K562 (cell line): ENCODE data around the gene SFRP5. TPM values are rescaled to one million over a fixed set of nuclear protein-coding genes. Genes with fewer than 3 reads are reported as not detected.

Source experiments
- ATAC-seq: fragments of 200-7000 bp; cut with Tn5 transposase; 3 replicates; pipeline ENCODE4 v1.9.1; 2020; ENCODE audit warnings: moderate library complexity
- BruUV-seq: library from RNA; stranded (reverse); fragments of 400-500 nt; replicated peaks from 2 replicates; lab custom pipeline; 2021; lab: Mats Ljungman, UMichigan
- CTCF ChIA-PET: fragments of 300-600 bp; formaldehyde crosslinking; extraction: SDS; loops from one replicate; lab custom pipeline; 2021; ENCODE audit warnings: low intra/inter-chr PET ratio; lab: Yijun Ruan, JAX
- POLR2A ChIA-PET: fragments of 300-600, 350-650 bp; sonication (Branson Sonifier 250); formaldehyde crosslinking; extraction: SDS; loops from one replicate; lab custom pipeline; 2021; ENCODE audit warnings: antibody characterized with exemption, inconsistent platforms; lab: Yijun Ruan, JAX
- DNase-seq, 4 experiments: peaks; one replicate each; pipeline versions ENCODE4 v3.0.0 to v3.0.0-alpha.2; 2011 to 2018; ENCODE audit warnings: low spot score in 3 of 4, mixed read lengths in 3 of 4; ENCODE audit errors: extremely low read depth in 1 of 4
- FAIRE-seq: peaks from 2 replicates; lab custom pipeline; 2011; peaks lifted over from hg19 to GRCh38; lab: Jason Lieb, UNC
- H2AFZ ChIP-seq: 2 replicates; pipeline ENCODE4 v1.6.0; 2011; ENCODE audit warnings: low read depth, low read length, control low read depth, inconsistent platforms
- H3K27ac ChIP-seq: fragments of 200-600 bp; 3 replicates; pipeline ENCODE4 v1.8.0; 2011; ENCODE audit warnings: low read depth, mild to moderate bottlenecking, control low read depth, inconsistent platforms, low read length, moderate library complexity, mixed read lengths; ENCODE audit errors: extremely low read depth
- H3K27me3 ChIP-seq, 2 experiments: fragments of 300-600 bp in 1 of 2; 2 replicates in 1 of 2; 3 replicates in 1 of 2; pipeline versions ENCODE4 v1.6.0 to v1.8.0; 2011; ENCODE audit warnings: inconsistent platforms in 2 of 2, low read length in 2 of 2, mild to moderate bottlenecking in 1 of 2, mixed read lengths in 1 of 2, moderate library complexity in 1 of 2; ENCODE audit not compliant: control insufficient read depth in 2 of 2, insufficient read depth in 2 of 2
- H3K36me3 ChIP-seq: fragments of 300-600 bp; 3 replicates; pipeline ENCODE4 v1.8.0; 2011; ENCODE audit warnings: mild to moderate bottlenecking, low read length, inconsistent platforms; ENCODE audit not compliant: control insufficient read depth, insufficient read depth
- H3K4me1 ChIP-seq, 2 experiments: fragments of 200-600 bp in 1 of 2; replicated peaks in 1 of 2; 2 replicates in 1 of 2; 3 replicates in 1 of 2; pipeline versions ENCODE4 v1.5.1 to v1.8.0; 2011; ENCODE audit warnings: inconsistent platforms in 2 of 2, low read length in 2 of 2, mild to moderate bottlenecking in 1 of 2, mixed read lengths in 1 of 2, moderate library complexity in 1 of 2; ENCODE audit not compliant: control insufficient read depth in 2 of 2, insufficient read depth in 2 of 2
- H3K4me2 ChIP-seq: 2 replicates; pipeline ENCODE4 v1.6.1; 2011; ENCODE audit warnings: low read length, control low read depth, inconsistent platforms, mixed read lengths; ENCODE audit not compliant: insufficient read depth
- H3K4me3 ChIP-seq: fragments of 200-600 bp; sonication (generic), shearing (Covaris generic); 2 replicates; pipeline ENCODE4 v1.5.1; 2016; ENCODE audit warnings: control low read depth, inconsistent platforms
- H3K79me2 ChIP-seq: fragments of 200-600 bp; 3 replicates; pipeline ENCODE4 v1.8.0; 2011; ENCODE audit warnings: low read length, inconsistent platforms; ENCODE audit not compliant: control insufficient read depth, insufficient read depth
- H3K9ac ChIP-seq, 2 experiments: 2 replicates each; pipeline versions ENCODE4 v1.6.0 to v1.6.1; 2011; ENCODE audit warnings: low read depth in 2 of 2, low read length in 2 of 2, control low read depth in 1 of 2, inconsistent platforms in 1 of 2, mild to moderate bottlenecking in 1 of 2, mixed read lengths in 1 of 2; ENCODE audit not compliant: insufficient read depth in 1 of 2
- H3K9me1 ChIP-seq: one replicate; pipeline ENCODE4 v1.6.0; 2011; ENCODE audit warnings: inconsistent platforms, mild to moderate bottlenecking, low read length, moderate library complexity; ENCODE audit not compliant: control insufficient read depth, insufficient read depth
- H3K9me3 ChIP-seq: replicated peaks from 2 replicates; pipeline ENCODE4 v1.5.1; 2011; ENCODE audit warnings: low read depth, low read length, inconsistent platforms; ENCODE audit not compliant: control insufficient read depth, insufficient read depth
- H4K20me1 ChIP-seq: replicated peaks from 2 replicates; pipeline ENCODE4 v1.6.1; 2011; ENCODE audit warnings: low read length, inconsistent platforms, mixed read lengths; ENCODE audit not compliant: control insufficient read depth, insufficient read depth
- BCLAF1 ChIP-seq, 2 experiments: fragments of 450-650 bp in 1 of 2; IDR thresholded peaks; 2 replicates each; pipeline ENCODE4 v1.6.1; 2011 to 2017; ENCODE audit warnings: low read depth in 2 of 2, antibody characterized with exemption in 1 of 2, borderline replicate concordance in 1 of 2, low read length in 1 of 2, mild to moderate bottlenecking in 1 of 2, mixed read lengths in 1 of 2; ENCODE audit not compliant: control insufficient read depth in 1 of 2
- CREBBP ChIP-seq: IDR thresholded peaks from one replicate; pipeline ENCODE4 v1.6.1; 2012; ENCODE audit warnings: low read depth, mild to moderate bottlenecking, control low read depth, inconsistent platforms, low read length
- MCM5 ChIP-seq: fragments of 450-650 bp; IDR thresholded peaks from 2 replicates; pipeline ENCODE4 v1.6.1; 2016; ENCODE audit warnings: low read depth
- POLR2G ChIP-seq: fragments of 200-400 bp; formaldehyde crosslinking; IDR thresholded peaks from 2 replicates; pipeline ENCODE4 v1.6.1; 2017; ENCODE audit warnings: low read depth, mild to moderate bottlenecking, antibody characterized with exemption, low read length, moderate library complexity
- SIN3A ChIP-seq, 2 experiments: fragments of 150-350 bp in 1 of 2; IDR thresholded peaks; 2 replicates each; pipeline ENCODE4 v1.6.1; 2011 to 2016; ENCODE audit warnings: borderline replicate concordance in 2 of 2, low read depth in 2 of 2, low read length in 2 of 2, mild to moderate bottlenecking in 2 of 2, moderate library complexity in 2 of 2; ENCODE audit not compliant: control insufficient read depth in 1 of 2
- SRSF3 ChIP-seq: fragments of 200-400 bp; formaldehyde crosslinking; IDR thresholded peaks from 2 replicates; pipeline ENCODE4 v1.6.1; 2016; ENCODE audit warnings: mild to moderate bottlenecking, low read length, moderate library complexity; ENCODE audit not compliant: insufficient read depth
- TBP ChIP-seq: optimal IDR thresholded peaks from 2 replicates; pipeline ENCODE3; 2011; ENCODE audit warnings: low read depth, low read length, improper control_type of control experiment
- ZFPM2 ChIP-seq: fragments of 250-450 bp; sonication (Bioruptor Pico); IDR thresholded peaks from 2 replicates; pipeline ENCODE4 v1.5.1; 2022; ENCODE audit warnings: mild to moderate bottlenecking
- ZNF232 ChIP-seq: sonication (generic); formaldehyde crosslinking; IDR thresholded peaks from 2 replicates; pipeline ENCODE4 v1.8.0; 2022; ENCODE audit warnings: mild to moderate bottlenecking, missing genetic modification reagents
- WGBS: fragments of 100-300 bp; shearing (Covaris generic); methylation state at CpG from one replicate; pipeline ENCODE4 v1.1.6; 2016; ENCODE audit warnings: low coverage, mixed read lengths; ENCODE audit not compliant: insufficient coverage; ENCODE audit errors: missing lambda C conversion rate; 5-methylcytosine and 5-hydroxymethylcytosine counted together
- in situ Hi-C: fragments of 300-500 bp; cut with MboI; formaldehyde crosslinking; loops from 4 replicates; pipeline ENCODE4 v1.15.0; 2018; ENCODE audit warnings: inconsistent platforms, mixed read lengths
- intact Hi-C: fragments of 100-400 bp; cut with micrococcal nuclease; formaldehyde crosslinking; loops from 2 replicates; pipeline ENCODE4 v1.14.2; 2022
- polyA plus RNA-seq, 8 experiments: library from polyadenylated mRNA; depleted of rRNA in 4 of 8; stranded (reverse) in 5 of 8; unstranded in 3 of 8; fragments of >200 nt; fragmentation: Nextera tagmentation in 2 of 8; fragmentation: Illumina TruSeq in 1 of 8; extraction: Ambion mirVana in 2 of 8; extraction: Trizol in 1 of 8; gene quantifications; 2 replicates each; pipeline versions ENCODE4 v1.2.1 to v1.2.3, GENCODE V29; 2011 to 2014; ENCODE audit warnings: inconsistent platforms in 1 of 8, missing spikeins in 1 of 8
- total RNA-seq, 7 experiments: library from RNA; depleted of rRNA in 6 of 7; stranded (reverse); fragments of >200 nt in 6 of 7; fragmentation: Illumina TruSeq in 2 of 7; extraction: Trizol in 2 of 7; gene quantifications; 2 replicates each; pipeline versions ENCODE4 v1.2.1 to v1.2.3, GENCODE V29; 2011 to 2021; ENCODE audit warnings: low replicate concordance in 1 of 7

Gene SFRP5
- total and polyA plus RNA-seq, 9 of the 15 experiments (the other 6 are each of a cell fraction or from before 2014, with no cell fraction given) = 0.07 to 0.29 (median 0.13) TPM; not detected in 3

DNA sequence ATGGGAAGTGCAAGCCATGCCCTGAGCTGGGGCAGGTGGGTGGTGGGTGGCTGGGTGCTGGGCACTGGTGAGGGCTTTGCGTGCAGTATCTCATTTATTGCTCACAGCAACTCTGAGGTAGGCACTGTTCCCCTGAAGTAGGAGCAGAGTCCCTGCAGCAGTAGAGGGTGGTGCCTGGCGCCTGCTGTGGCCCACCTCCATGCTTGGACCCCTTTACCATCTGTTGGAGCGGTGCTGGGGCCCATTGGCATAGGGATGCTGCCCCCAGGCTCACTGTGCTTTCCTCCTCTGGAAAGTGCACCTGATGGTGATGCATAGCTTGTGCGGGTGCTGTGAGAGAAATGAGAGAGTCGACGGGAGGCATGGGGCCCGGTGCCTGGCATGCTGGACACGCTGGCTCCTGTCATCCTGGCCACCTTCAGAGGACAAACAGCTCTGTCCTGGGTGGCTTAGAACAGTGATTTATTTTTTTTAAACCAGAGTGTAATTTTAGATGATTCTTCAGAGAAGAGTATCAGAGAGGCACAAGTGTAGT lies 10.4 kb downstream of the SFRP5 start:
- CTCF ChIA-PET = no interaction called here
- no peaks in the 10 kb centered on the region for H3K79me2 ChIP-seq
- no peak overlapping the region for H3K4me2 ChIP-seq
- WGBS = 94% methylated on average over 7 of the region's 8 CpGs
- POLR2A ChIA-PET = interaction anchor here (0.7 kb wide), 1 partner anchor 16 kb away, joined by 3 read pairs; no protein-coding TSS in a partner anchor
- TF ChIP-seq ZFPM2 (CRISPR knock-in tag) (no peak), POLR2G (peak; percentile 24; the same call in 1 of the 2 replicates)
- H4K20me1 ChIP-seq = no peaks in the 10 kb centered on the region; the same call in 1 of the 2 replicates
- H3K36me3 ChIP-seq = peaks cover 39% of the 10 kb centered on the region; the same call in 2 of the 3 replicates
- H3K27ac ChIP-seq = no peak overlapping the region
- no peaks in the 10 kb centered on the region for H3K9me1 ChIP-seq
- in situ Hi-C loops (loop anchor here (25.0 kb wide), 1 partner anchor 101 kb away; no protein-coding TSS in a partner anchor), intact Hi-C loops (no loop called here)
- FAIRE-seq = no peak
- no peaks in the 10 kb centered on the region for H3K9me3 ChIP-seq
- ATAC-seq = no peak
- no peak for DNase-seq
- no TSS peak for BruUV-seq
- no peak overlapping the region for H2AFZ ChIP-seq
- no peaks in the 10 kb centered on the region for H3K27me3 ChIP-seq
- no peak overlapping the region; a peak in 1 of 4 replicates for H3K9ac ChIP-seq
- H3K4me3 ChIP-seq = no peak overlapping the region
- H3K4me1 ChIP-seq = peaks cover 0 to 6% of the 10 kb centered on the region in 2 experiments; a peak in 2 of 5 replicates

- POLR2A ChIA-PET = no interaction called here
- BruUV-seq = TSS peak; percentile 17
- in situ Hi-C loops = loop anchor here (25.0 kb wide), 1 partner anchor 102 kb away; no protein-coding TSS in a partner anchor
- TF ChIP-seq SRSF3 = no peak
- TF ChIP-seq CREBBP = no peak
- TF ChIP-seq SIN3A (IDR thresholded peaks at IDR 0.05; ENCODE audit: borderline replicate concordance in 2 of 2, control insufficient read depth in 1 of 2, low read depth in 2 of 2, low read length in 2 of 2) = no peak
- TF ChIP-seq BCLAF1 (IDR thresholded peaks at IDR 0.05; ENCODE audit: borderline replicate concordance in 1 of 2, control insufficient read depth in 1 of 2, low read depth in 2 of 2, low read length in 1 of 2) = no peak
- TF ChIP-seq TBP = no peak
- no peak for TF ChIP-seq ZNF232 (CRISPR knock-in tag)
- no peak for TF ChIP-seq MCM5
Observed at GRCh38 chr10:97760461-97761257, 11.1 kb downstream of the SFRP5 start.

More at GRCh38 chr10:97760461-97761257, 11.1 kb downstream of the SFRP5 start:
- WGBS = 74% methylated on average over 7 of the region's 11 CpGs
- Histone ChIP-seq H3K4me1 (peaks cover 0 to 6% of the 10 kb centered on the region in 2 experiments; a peak in 2 of 5 replicates), H3K36me3 (peaks cover 45% of the 10 kb centered on the region; the same call in 2 of the 3 replicates), H3K4me2 (no peak overlapping the region), H3K9me3 (no peaks in the 10 kb centered on the region), H2AFZ (no peak overlapping the region), H3K79me2 (no peaks in the 10 kb centered on the region), H3K27ac (no peak overlapping the region), H3K9me1 (no peaks in the 10 kb centered on the region), H3K27me3 (no peaks in the 10 kb centered on the region), H3K9ac (no peak overlapping the region), H3K4me3 (no peak overlapping the region), H4K20me1 (no peaks in the 10 kb centered on the region; the same call in 1 of the 2 replicates)
- FAIRE-seq (no peak), ATAC-seq (no peak), DNase-seq (no peak)
- CTCF ChIA-PET = interaction anchor here (2.6 kb wide), 1 partner anchor 108 kb away, joined by 17 read pairs; no protein-coding TSS in a partner anchor
- intact Hi-C loops = no loop called here
